GM12878 (cell line): ENCODE results near the gene CHAD. TPM values are rescaled to one million over a fixed set of nuclear protein-coding genes. Genes with fewer than 3 reads are reported as not detected.

Source experiments
- ATAC-seq: fragments of 200-7000 bp; cut with Tn5 transposase; 3 replicates; pipeline ENCODE4 v1.9.1; 2020; ENCODE audit warnings: mild to moderate bottlenecking, moderate library complexity
- BruUV-seq: library from RNA; stranded (reverse); fragments of 400-500 nt; replicated peaks from 2 replicates; lab custom pipeline; 2021; lab: Mats Ljungman, UMichigan
- CTCF ChIA-PET: fragments of 300-600 bp; sonication (Branson Sonifier 250); formaldehyde crosslinking; extraction: SDS; loops from one replicate; lab custom pipeline; 2021; ENCODE audit warnings: inconsistent platforms; lab: Yijun Ruan, JAX
- POLR2A ChIA-PET: fragments of 350-600 bp; formaldehyde crosslinking; extraction: SDS; loops from one replicate; lab custom pipeline; 2021; ENCODE audit warnings: inconsistent platforms; lab: Charles Lee
- RAD21 ChIA-PET: fragments of 300-600 bp; sonication (Branson Sonifier 250); formaldehyde crosslinking; loops from one replicate; lab custom pipeline; 2023; ENCODE audit warnings: antibody characterized with exemption; ENCODE audit not compliant: unreplicated experiment; lab: Charles Lee
- SMC1A ChIA-PET: fragments of 300-600 bp; sonication (Branson Sonifier 250); formaldehyde crosslinking; loops from one replicate; lab custom pipeline; 2023; ENCODE audit not compliant: unreplicated experiment, uncharacterized antibody; lab: Charles Lee
- DNase-seq: peaks from one replicate; pipeline ENCODE4 v3.0.0-alpha.2; 2011; ENCODE audit warnings: low read depth, low spot score
- FAIRE-seq: peaks from 3 replicates; lab custom pipeline; 2011; peaks lifted over from hg19 to GRCh38; lab: Jason Lieb, UNC
- H2AFZ ChIP-seq: 2 replicates; pipeline ENCODE4 v1.6.0; 2011; ENCODE audit warnings: low read depth, low read length, control low read depth; ENCODE audit not compliant: control insufficient read depth
- H3K27ac ChIP-seq: 2 replicates; pipeline ENCODE4 v1.5.1; 2011; ENCODE audit warnings: control low read depth; ENCODE audit not compliant: control insufficient read depth, insufficient read depth
- H3K27me3 ChIP-seq, 2 experiments: replicated peaks in 1 of 2; 2 replicates each; pipeline versions ENCODE4 v1.6.0 to v1.6.1; 2011; ENCODE audit warnings: low read length in 1 of 2; ENCODE audit not compliant: control insufficient read depth in 2 of 2, insufficient read depth in 2 of 2
- H3K36me3 ChIP-seq, 2 experiments: 2 replicates each; pipeline ENCODE4 v1.5.1; 2011; ENCODE audit warnings: low read length in 1 of 2; ENCODE audit not compliant: control insufficient read depth in 2 of 2, insufficient read depth in 2 of 2
- H3K4me1 ChIP-seq: 2 replicates; pipeline ENCODE4 v1.6.1; 2011; ENCODE audit warnings: mild to moderate bottlenecking, low read length, moderate library complexity, mixed read lengths; ENCODE audit not compliant: control insufficient read depth, insufficient read depth
- H3K4me2 ChIP-seq: 2 replicates; pipeline ENCODE4 v1.6.0; 2011; ENCODE audit warnings: control low read depth; ENCODE audit not compliant: control insufficient read depth, insufficient read depth
- H3K4me3 ChIP-seq: fragments of 200-600 bp; sonication (generic); 2 replicates; pipeline ENCODE4 v1.5.1; 2016
- H3K79me2 ChIP-seq: 2 replicates; pipeline ENCODE4 v1.6.0; 2011; ENCODE audit warnings: low read length; ENCODE audit not compliant: control insufficient read depth, insufficient read depth
- H3K9ac ChIP-seq: 2 replicates; pipeline ENCODE4 v1.8.0; 2011; ENCODE audit warnings: low read length, control low read depth, mixed read lengths; ENCODE audit not compliant: control insufficient read depth, insufficient read depth
- H3K9me3 ChIP-seq: replicated peaks from 3 replicates; pipeline ENCODE4 v1.5.1; 2011; ENCODE audit warnings: mild to moderate bottlenecking, low read length; ENCODE audit not compliant: control insufficient read depth, insufficient read depth
- H4K20me1 ChIP-seq: 2 replicates; pipeline ENCODE4 v1.6.0; 2011; ENCODE audit not compliant: control insufficient read depth, insufficient read depth
- CHD2 ChIP-seq: IDR thresholded peaks from 2 replicates; pipeline ENCODE4 v1.6.1; 2011; ENCODE audit warnings: low read depth, low read length, improper control_type of control experiment, borderline replicate concordance
- EED ChIP-seq: sonication (generic); IDR thresholded peaks from 2 replicates; pipeline ENCODE4 v1.6.1; 2016; ENCODE audit warnings: antibody characterized with exemption, low read depth
- FOS ChIP-seq: IDR thresholded peaks from 3 replicates; pipeline ENCODE4 v1.6.1; 2011; ENCODE audit warnings: borderline replicate concordance; ENCODE audit not compliant: insufficient read length; ENCODE audit errors: extremely low read depth
- HDAC2 ChIP-seq: fragments of 200-600 bp; sonication (generic); IDR thresholded peaks from 2 replicates; pipeline ENCODE4 v1.6.1; 2017
- MEF2A ChIP-seq: IDR thresholded peaks from 2 replicates; pipeline ENCODE4 v1.6.1; 2011; ENCODE audit warnings: low read depth, mild to moderate bottlenecking, low read length, moderate library complexity; ENCODE audit not compliant: insufficient read depth
- MTA2 ChIP-seq: fragments of 450-650 bp; IDR thresholded peaks from 2 replicates; pipeline ENCODE4 v1.6.1; 2016; ENCODE audit warnings: low read depth, mild to moderate bottlenecking, moderate library complexity
- PBX3 ChIP-seq: IDR thresholded peaks from 2 replicates; pipeline ENCODE4 v1.6.1; 2011; ENCODE audit warnings: mild to moderate bottlenecking, low read depth, low read length, moderate library complexity; ENCODE audit not compliant: insufficient replicate concordance
- ZBTB11 ChIP-seq: fragments of 450-650 bp; formaldehyde crosslinking; IDR thresholded peaks from 2 replicates; pipeline ENCODE4 v1.5.0; 2022; ENCODE audit warnings: mild to moderate bottlenecking, missing genetic modification characterization
- WGBS: methylation state at CpG from one replicate; pipeline ENCODE4 v1.1.6; 2016; ENCODE audit warnings: low lambda C conversion rate; ENCODE audit not compliant: insufficient replicate concordance, insufficient coverage; ENCODE audit errors: missing lambda C conversion rate; 5-methylcytosine and 5-hydroxymethylcytosine counted together
- in situ Hi-C: fragments of 300-500 bp; cut with MboI; formaldehyde crosslinking; loops from 9 replicates; pipeline ENCODE4 v1.14.3; 2018; ENCODE audit warnings: mixed read lengths
- intact Hi-C: fragments of 100-400 bp; cut with micrococcal nuclease; formaldehyde crosslinking; loops from one replicate; pipeline ENCODE4 v1.14.2; 2022; ENCODE audit not compliant: unreplicated experiment
- polyA plus RNA-seq, 11 experiments: library from polyadenylated mRNA; depleted of rRNA in 4 of 11; unstranded in 6 of 11; stranded (reverse) in 5 of 11; fragments of >200 nt; fragmentation: Nextera tagmentation in 4 of 11; fragmentation: Illumina TruSeq in 1 of 11; extraction: Ambion mirVana in 4 of 11; extraction: Trizol in 1 of 11; gene quantifications; 1 replicate in 1 of 11; 2 replicates in 10 of 11; pipeline versions ENCODE4 v1.2.1 to v1.2.3, GENCODE V29; 2011 to 2016; ENCODE audit warnings: inconsistent platforms in 2 of 11, missing spikeins in 2 of 11, low read depth in 1 of 11
- total RNA-seq, 4 experiments: library from RNA; depleted of rRNA in 3 of 4; stranded (reverse); fragments of >200 nt in 3 of 4; fragmentation: Illumina TruSeq in 1 of 4; extraction: Trizol in 1 of 4; gene quantifications; 2 replicates each; pipeline versions ENCODE4 v1.2.1 to v1.2.3, GENCODE V29; 2013 to 2021

The CHAD gene
- total and polyA plus RNA-seq, 10 of the 15 experiments (the other 5 are each of a cell fraction or from before 2014, with no cell fraction given) = 0.06 TPM; not detected in 9

GRCh38 chr17:50430821-50431618 is 37.7 kb downstream of the CHAD start:
- Histone ChIP-seq H3K79me2 (peaks cover 6% of the 10 kb centered on the region), H4K20me1 (no peaks in the 10 kb centered on the region), H3K4me1 (peaks cover 8% of the 10 kb centered on the region), H3K9ac (no peak overlapping the region), H2AFZ (no peak overlapping the region), H3K27me3 (no peaks in the 10 kb centered on the region), H3K4me2 (no peak overlapping the region), H3K4me3 (no peak overlapping the region), H3K36me3 (no peaks in the 10 kb centered on the region), H3K27ac (no peak overlapping the region), H3K9me3 (no peaks in the 10 kb centered on the region)
- TF ChIP-seq EED (no peak), MTA2 (no peak), MEF2A (no peak), PBX3 (no peak), ZBTB11 (no peak), CHD2 (no peak), FOS (no peak), HDAC2 (no peak)
- no peak for FAIRE-seq
- POLR2A ChIA-PET = interaction anchor here (0.6 to 1.4 kb wide), 3 partner anchors 9 to 294 kb away, joined by 3 to 4 read pairs (median 4); partner anchors contain the start of gene LRRC59
- ATAC-seq = no peak
- DNase-seq = no peak
- SMC1A ChIA-PET = interaction anchor here (1.1 to 2.8 kb wide), 4 partner anchors 10 to 40 kb away, joined by 3 to 10 read pairs (median 4); no protein-coding TSS in a partner anchor
- no TSS peak for BruUV-seq
- CTCF ChIA-PET = interaction anchor here (0.9 to 4.6 kb wide), 5 partner anchors 9 to 69 kb away, joined by 4 to 24 read pairs (median 6); partner anchors contain the start of genes LRRC59 and RSAD1
- WGBS = 69% methylated on average over 4 of the region's 4 CpGs
- intact Hi-C loops = no loop called here
- RAD21 ChIA-PET = interaction anchor here (0.6 to 1.2 kb wide), 3 partner anchors 20 to 261 kb away, joined by 3 to 4 read pairs (median 3); no protein-coding TSS in a partner anchor
- in situ Hi-C loops = no loop called here
